ENCODE data around the gene RCSD1.

RCSD1 gene

GRCh38 chr1:167588361-167588760, 41.7 kb upstream of the RCSD1 start:
- DNase-seq (ENCODE audit: low read depth), result no peak
- TF ChIP-seq CTCF (IDR thresholded peaks at IDR 0.05; ENCODE audit: insufficient read depth, low read depth, low read length, missing control alignments), result no peak
- H3K4me3 ChIP-seq (ENCODE audit: low read depth, low read length), result no peak overlapping the region

GRCh38 chr1:167592475-167592874, 37.6 kb upstream of the RCSD1 start:
- no peak overlapping the region for H3K4me3 ChIP-seq (ENCODE audit: low read depth, low read length)
- DNase-seq (ENCODE audit: low read depth), result no peak
- no peak for TF ChIP-seq CTCF (IDR thresholded peaks at IDR 0.05; ENCODE audit: insufficient read depth, low read depth, low read length, missing control alignments)

GRCh38 chr1:167593860-167594259, 36.2 kb upstream of the RCSD1 start:
- DNase-seq (ENCODE audit: low read depth), result no peak
- no peak for TF ChIP-seq CTCF (IDR thresholded peaks at IDR 0.05; ENCODE audit: insufficient read depth, low read depth, low read length, missing control alignments)
- no peak overlapping the region for H3K4me3 ChIP-seq (ENCODE audit: low read depth, low read length)

GRCh38 chr1:167594822-167595221, 35.2 kb upstream of the RCSD1 start:
- H3K4me3 ChIP-seq (ENCODE audit: low read depth, low read length), result no peak overlapping the region
- DNase-seq (ENCODE audit: low read depth), result no peak
- no peak for TF ChIP-seq CTCF (IDR thresholded peaks at IDR 0.05; ENCODE audit: insufficient read depth, low read depth, low read length, missing control alignments)

- peak; percentile 53 for TF ChIP-seq CTCF (IDR thresholded peaks at IDR 0.05; ENCODE audit: insufficient read depth, low read depth, low read length, missing control alignments)
- DNase-seq (ENCODE audit: low read depth), result peak; percentile 80
- no peak overlapping the region for H3K4me3 ChIP-seq (ENCODE audit: low read depth, low read length)
Observed at GRCh38 chr1:167599957-167600581, 30.0 kb upstream of the RCSD1 start.

GRCh38 chr1:167601442-167602383, 28.3 kb upstream of the RCSD1 start:
- TF ChIP-seq CTCF (IDR thresholded peaks at IDR 0.05; ENCODE audit: insufficient read depth, low read depth, low read length, missing control alignments), result no peak
- DNase-seq (ENCODE audit: low read depth), result no peak

More at GRCh38 chr1:167601442-167602383, 28.3 kb upstream of the RCSD1 start:
- no peak overlapping the region for H3K4me3 ChIP-seq (ENCODE audit: low read depth, low read length)
